GM19328 (cell line): ENCODE results near the gene EXT2.

ENCODE experiments used
- ATAC-seq: cut with Tn5 transposase; IDR thresholded peaks from one replicate; pipeline ENCODE4 v1.9.1; 2021; ENCODE audit warnings: mild to moderate bottlenecking, moderate library complexity; ENCODE audit not compliant: unreplicated experiment

Gene EXT2

GRCh38 chr11:44130751-44131150, 35.3 kb downstream of the EXT2 start:
- no peak for ATAC-seq

DNA sequence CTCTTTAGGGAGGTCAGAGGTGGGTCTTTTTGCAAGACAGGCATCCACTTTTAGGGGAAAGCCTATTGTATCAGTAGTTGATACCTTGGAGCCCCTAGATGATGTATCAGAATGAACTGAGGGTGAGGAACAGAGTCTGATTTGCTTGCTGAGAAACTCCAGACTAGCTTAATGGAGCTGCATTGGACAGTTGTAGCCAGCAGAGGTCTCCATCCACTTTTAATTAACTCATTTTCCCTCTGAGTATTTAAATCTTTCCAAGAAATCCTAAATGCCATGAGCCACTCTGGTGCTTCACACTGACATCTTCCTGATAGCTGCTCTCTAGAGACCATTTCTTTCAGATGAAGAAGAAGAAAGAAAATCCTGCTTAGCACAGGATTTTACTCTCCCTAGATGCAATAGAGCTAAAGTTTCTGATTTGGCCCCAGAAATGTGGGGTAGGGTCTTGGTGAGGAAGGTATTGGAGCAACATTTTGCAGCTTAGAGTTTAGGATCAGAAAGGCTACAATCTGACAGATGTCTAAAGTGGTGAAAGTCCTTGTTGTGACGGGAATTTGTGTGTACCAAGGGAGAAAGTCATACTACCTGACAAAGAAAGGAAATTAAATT, 38.0 kb downstream of the EXT2 start:
- ATAC-seq, result no peak

DNA sequence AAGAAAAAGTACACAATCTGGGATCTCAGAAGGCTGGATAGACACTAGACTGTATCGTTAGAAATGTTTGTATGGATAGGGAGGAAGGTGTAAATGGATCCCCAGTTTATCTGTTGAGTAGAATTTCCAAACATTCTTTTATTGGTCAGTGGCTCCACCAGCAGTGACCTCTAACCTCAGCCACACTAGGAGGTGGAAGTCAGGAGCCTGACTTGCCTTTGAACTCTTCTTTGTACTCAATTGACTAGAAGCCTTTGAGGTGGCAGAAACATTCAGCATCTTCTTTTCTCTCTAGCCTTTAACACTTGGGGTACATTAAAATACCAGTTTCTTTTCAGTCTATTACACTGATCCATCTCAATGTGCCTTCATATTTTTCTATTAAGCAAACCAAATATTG, 39.1 kb downstream of the EXT2 start:
- ATAC-seq, result no peak

- ATAC-seq, result no peak
Measured at GRCh38 chr11:44136176-44136945, 40.9 kb downstream of the EXT2 start.

- no peak for ATAC-seq
Measured at GRCh38 chr11:44137057-44137456, 41.6 kb downstream of the EXT2 start.

DNA sequence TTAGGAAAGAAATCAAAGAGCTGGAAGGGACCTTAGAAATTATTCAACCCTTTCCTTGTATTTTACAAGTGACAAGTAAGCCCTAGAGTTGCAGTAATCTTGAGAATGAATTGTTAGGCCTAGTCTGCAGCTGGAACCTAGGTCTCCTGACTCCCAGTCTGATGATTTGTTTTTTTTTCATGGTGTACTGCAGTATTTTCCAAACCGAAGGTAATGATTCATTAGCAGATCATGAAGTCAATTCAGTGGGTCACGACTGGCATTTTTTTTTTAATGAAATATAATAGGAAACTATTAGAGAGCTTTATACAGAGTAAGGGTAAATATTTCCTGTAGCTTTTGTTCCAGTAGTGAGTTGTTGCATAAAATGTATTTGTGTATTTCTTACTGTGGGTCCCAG, 42.8 kb downstream of the EXT2 start:
- ATAC-seq, result no peak

GRCh38 chr11:44138980-44139379, 43.5 kb downstream of the EXT2 start:
- no peak for ATAC-seq

DNA sequence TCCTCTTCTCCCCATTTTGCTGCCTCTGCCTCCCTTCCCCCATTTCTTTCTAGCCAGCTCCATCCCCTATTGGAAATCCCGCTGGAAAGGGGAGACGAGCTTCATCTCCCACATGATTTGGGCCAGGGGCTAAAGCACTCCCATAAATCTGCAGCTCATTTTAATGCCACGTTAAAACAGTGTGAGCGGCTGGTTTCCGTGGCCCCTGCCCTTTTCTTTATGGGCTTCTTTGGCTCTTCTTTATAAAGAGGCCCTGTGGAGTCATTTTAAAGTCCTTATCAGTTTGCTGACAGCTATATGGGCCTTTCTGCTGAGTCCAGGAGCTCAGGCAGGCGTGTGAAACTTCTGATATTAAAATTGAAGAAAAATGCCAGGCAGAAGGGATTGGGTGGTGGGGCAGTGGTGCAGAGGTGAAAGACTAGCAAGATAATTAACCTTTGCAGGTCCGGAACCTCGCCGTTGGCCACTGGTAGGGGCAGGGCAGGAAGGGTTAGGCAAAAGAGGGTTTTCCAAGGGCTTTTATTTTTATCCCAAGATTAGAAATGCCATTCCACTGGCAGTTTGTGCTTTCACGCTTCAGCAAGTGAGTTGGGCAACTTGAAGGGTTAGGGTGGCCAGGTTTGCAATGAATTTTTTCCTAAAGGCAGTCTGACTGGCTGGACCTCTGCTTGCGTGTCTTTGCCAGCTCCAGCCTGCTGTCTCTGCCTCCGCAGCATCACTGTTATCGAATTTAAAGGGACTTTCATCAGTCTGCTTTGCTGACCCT, 44.3 kb downstream of the EXT2 start:
- ATAC-seq, result no peak

DNA sequence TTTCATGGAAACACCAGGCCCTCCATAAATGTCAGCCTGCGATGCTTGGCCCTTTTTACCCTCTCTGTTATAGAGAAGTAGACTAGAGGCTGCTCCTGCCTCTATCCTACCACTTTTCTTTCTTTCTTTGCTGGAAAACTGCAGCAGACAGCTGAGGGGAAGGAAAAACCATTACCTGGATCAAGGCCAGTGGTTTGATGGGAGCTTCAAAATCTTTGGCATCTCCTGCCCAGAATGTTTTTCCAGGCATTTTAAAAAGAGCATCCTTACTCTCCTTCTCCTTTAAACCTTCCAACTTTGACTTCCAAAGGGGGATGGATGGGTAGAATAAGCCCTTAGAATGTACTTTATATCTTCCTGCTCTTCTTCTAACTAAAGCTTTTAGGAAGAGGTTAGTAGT, 44.9 kb downstream of the EXT2 start:
- no peak for ATAC-seq

- no peak for ATAC-seq
Measured at GRCh38 chr11:44140805-44141204, 45.3 kb downstream of the EXT2 start.

DNA sequence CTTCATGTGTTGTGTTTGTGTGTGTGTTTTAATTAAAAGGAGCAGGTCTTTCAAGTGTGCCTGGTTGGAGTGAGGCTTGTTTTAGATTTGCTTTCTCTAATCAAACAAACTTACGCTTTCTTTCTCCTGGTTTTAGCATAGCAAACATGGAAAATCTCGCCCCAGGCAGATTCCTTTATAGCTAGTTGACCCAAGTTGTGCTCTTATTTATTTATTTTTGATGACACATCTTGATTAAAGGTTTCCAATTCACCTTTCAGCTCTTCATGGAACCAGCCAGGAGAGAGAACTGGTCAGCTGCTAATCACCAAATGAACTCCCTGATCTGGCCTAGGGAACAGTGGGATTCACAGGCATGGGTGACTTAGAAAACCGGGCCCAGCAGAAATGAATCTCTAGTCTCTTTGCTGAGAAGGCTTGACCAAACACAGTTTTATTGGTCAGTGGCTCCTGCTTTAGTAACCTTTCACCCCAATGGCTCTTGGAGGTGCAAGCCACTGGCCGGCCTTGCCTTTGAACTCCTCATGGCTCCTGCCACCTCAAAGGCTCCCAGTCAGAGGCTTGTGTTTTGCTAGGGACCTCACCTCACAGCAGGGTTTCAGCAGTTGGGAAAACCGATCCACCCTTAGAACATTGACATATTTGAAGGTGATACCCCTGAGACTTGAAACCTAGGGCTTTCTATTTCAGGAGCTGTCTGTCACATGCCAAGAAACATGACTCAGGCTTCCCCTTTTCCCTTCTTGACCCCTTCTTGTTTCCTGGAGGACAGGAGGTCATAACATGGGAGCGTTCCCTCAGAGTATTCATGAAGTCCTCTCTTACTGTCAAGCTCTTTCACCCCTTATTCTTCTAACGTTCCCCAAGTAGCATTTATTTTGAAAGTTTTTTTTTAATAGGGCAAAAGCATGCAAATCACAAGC, 48.8 kb downstream of the EXT2 start:
- ATAC-seq, result no peak

GRCh38 chr11:44145011-44145775, 49.7 kb downstream of the EXT2 start:
- ATAC-seq, result no peak

- no peak for ATAC-seq
Measured at GRCh38 chr11:44146931-44147330, 51.5 kb downstream of the EXT2 start.

GRCh38 chr11:44147751-44148150, 52.3 kb downstream of the EXT2 start:
- ATAC-seq, result no peak

GRCh38 chr11:44149651-44150050, 54.2 kb downstream of the EXT2 start:
- no peak for ATAC-seq

GRCh38 chr11:44150401-44150800, 54.9 kb downstream of the EXT2 start:
- ATAC-seq, result no peak

- ATAC-seq, result no peak
Measured at GRCh38 chr11:44157019-44157418, 61.5 kb downstream of the EXT2 start.

- no peak for ATAC-seq
Measured at GRCh38 chr11:44158384-44158783, 62.9 kb downstream of the EXT2 start.

DNA sequence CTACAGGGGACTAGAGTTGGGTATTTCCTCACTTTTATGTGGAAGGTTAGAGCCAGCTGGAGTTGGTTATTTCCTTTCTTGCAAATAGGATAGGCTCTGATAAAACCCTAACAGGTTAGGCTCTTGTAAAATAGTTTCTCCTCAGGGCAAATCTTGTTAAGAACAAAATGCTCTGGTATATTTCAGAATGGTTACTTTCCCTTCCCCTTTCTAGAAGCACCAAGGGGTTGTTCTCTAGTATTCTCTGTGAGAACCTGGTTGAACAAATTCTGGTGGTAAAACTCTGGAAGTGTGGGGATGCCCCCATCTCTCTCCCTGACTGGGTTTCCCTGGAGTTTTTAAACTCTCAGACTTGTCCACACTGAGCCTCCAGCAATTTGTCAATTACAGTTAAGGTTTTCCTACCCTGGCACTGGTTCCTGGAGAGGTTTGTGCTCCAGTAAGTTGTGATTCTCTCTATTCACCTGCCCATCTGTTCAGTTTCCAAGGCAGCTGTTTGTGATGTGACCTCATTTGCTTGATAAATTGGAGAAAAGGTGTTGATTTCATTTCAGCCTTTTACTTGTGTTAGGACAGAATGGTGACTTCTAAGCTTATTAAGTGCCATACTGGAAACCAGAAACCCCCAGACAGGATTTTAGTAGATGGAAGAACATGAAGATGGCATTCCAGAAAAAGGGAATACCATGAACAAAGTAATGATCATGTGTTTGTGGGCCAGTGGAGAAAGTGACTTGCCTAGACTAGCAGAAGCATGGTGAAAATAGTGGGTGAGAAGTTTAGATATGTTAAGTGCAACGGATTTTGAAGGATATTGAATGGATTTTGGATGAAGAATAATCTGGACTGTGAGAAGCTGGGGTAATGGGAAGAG, 64.6 kb downstream of the EXT2 start:
- no peak for ATAC-seq
